ENCODE data around the gene PC. TPM values are rescaled to one million over a fixed set of nuclear protein-coding genes. Genes with fewer than 3 reads are reported as not detected.

Gene PC
- total RNA-seq, 1 experiment from 2014 or later = 39.1 TPM

DNA sequence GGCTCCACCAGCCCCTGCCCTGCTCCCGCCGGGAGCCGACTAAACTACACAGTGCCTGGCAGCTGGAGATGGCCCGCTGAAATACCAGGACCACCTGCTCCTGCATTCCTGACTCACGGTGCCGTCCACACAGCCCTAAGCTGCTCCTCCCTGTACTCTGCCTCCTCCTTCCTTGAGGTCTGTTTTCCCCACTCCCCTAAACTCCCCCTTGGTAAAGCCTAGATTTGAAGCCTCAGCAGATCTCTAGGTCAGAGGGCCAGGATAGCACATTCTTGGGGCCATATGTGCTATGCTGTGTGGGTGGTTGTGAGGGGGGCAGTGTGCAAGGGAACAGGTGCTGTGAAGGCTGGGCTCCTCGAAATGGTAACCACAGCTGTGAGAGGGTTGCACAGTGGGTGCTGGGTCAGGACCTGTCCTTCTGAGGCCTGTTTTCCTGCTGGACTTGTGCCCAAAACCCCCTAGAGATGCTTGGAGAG lies 91.6 kb downstream of the PC start:
- POLR2A ChIA-PET (ENCODE audit: low non-redundant PET) = no interaction called here

DNA sequence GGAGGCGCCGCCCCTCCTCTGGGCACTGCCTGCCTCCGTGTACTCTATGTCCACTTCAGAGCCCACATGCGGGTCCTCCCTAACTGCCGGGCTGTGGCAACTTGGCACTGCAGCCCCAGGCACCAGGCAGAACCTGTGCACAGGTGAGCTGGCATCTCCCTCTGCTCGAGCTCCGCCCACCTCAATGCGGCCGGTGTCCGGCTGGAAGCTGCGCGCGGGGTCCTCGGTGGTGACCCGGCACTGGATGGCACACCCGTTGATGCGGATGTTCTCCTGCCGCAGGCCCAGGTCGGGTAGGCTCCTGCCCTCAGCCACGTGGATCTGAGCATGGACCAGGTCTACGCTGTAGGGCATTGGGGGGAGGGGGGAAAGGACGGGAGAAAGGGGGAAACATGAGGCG lies 92.2 kb downstream of the PC start:
- no peaks in the 10 kb centered on the region for H3K36me3 ChIP-seq (ENCODE audit: insufficient read depth, low read length, poor library complexity, severe bottlenecking)
- TF ChIP-seq, protein P1, sequence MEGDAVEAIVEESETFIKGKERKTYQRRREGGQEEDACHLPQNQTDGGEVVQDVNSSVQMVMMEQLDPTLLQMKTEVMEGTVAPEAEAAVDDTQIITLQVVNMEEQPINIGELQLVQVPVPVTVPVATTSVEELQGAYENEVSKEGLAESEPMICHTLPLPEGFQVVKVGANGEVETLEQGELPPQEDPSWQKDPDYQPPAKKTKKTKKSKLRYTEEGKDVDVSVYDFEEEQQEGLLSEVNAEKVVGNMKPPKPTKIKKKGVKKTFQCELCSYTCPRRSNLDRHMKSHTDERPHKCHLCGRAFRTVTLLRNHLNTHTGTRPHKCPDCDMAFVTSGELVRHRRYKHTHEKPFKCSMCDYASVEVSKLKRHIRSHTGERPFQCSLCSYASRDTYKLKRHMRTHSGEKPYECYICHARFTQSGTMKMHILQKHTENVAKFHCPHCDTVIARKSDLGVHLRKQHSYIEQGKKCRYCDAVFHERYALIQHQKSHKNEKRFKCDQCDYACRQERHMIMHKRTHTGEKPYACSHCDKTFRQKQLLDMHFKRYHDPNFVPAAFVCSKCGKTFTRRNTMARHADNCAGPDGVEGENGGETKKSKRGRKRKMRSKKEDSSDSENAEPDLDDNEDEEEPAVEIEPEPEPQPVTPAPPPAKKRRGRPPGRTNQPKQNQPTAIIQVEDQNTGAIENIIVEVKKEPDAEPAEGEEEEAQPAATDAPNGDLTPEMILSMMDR (conservative IDR thresholded peaks at IDR 0.05; ENCODE audit: low read depth, low read length) = no peak
- TF ChIP-seq EZH2 (IDR thresholded peaks at IDR 0.05; ENCODE audit: borderline replicate concordance, low read depth, low read length, poor library complexity, severe bottlenecking) = no peak
- no peak for DNase-seq (ENCODE audit: low spot score)
- BruUV-seq (replicated peaks) = no TSS peak
- H3K27ac ChIP-seq (ENCODE audit: low read depth, low read length, poor library complexity, severe bottlenecking) = no peak overlapping the region
- H3K27me3 ChIP-seq (replicated peaks; ENCODE audit: insufficient read depth, low read depth, low read length, poor library complexity) = no peaks in the 10 kb centered on the region
- no peak overlapping the region for H3K4me3 ChIP-seq (ENCODE audit: low read depth, low read length, poor library complexity, severe bottlenecking)
- no peaks in the 10 kb centered on the region for H3K4me1 ChIP-seq (ENCODE audit: insufficient read depth, low read length, poor library complexity, severe bottlenecking)
- ChIA-PET CTCF (no interaction called here), POLR2A (ENCODE audit: low non-redundant PET) (no interaction called here)
- intact Hi-C loops (cut with micrococcal nuclease; ENCODE audit: unreplicated experiment) = no loop called here
- no peaks in the 10 kb centered on the region for H3K9me3 ChIP-seq (ENCODE audit: low read depth, low read length, poor library complexity, severe bottlenecking)

More for the DNA sequence above, 91.6 kb downstream of the PC start:
- no peaks in the 10 kb centered on the region for H3K36me3 ChIP-seq (ENCODE audit: insufficient read depth, low read length, poor library complexity, severe bottlenecking)
- CTCF ChIA-PET = no interaction called here
- no peaks in the 10 kb centered on the region for H3K27me3 ChIP-seq (replicated peaks; ENCODE audit: insufficient read depth, low read depth, low read length, poor library complexity)
- no peak overlapping the region for H3K27ac ChIP-seq (ENCODE audit: low read depth, low read length, poor library complexity, severe bottlenecking)
- H3K9me3 ChIP-seq (ENCODE audit: low read depth, low read length, poor library complexity, severe bottlenecking) = no peaks in the 10 kb centered on the region
- H3K4me3 ChIP-seq (ENCODE audit: low read depth, low read length, poor library complexity, severe bottlenecking) = no peak overlapping the region
- H3K4me1 ChIP-seq (ENCODE audit: insufficient read depth, low read length, poor library complexity, severe bottlenecking) = no peaks in the 10 kb centered on the region
- TF ChIP-seq, protein P1 (conservative IDR thresholded peaks at IDR 0.05; ENCODE audit: low read depth, low read length) = no peak
- TF ChIP-seq EZH2 (IDR thresholded peaks at IDR 0.05; ENCODE audit: borderline replicate concordance, low read depth, low read length, poor library complexity, severe bottlenecking) = no peak
- no TSS peak for BruUV-seq (replicated peaks)
- DNase-seq (ENCODE audit: low spot score) = no peak
- intact Hi-C loops (cut with micrococcal nuclease; ENCODE audit: unreplicated experiment) = no loop called here

DNA sequence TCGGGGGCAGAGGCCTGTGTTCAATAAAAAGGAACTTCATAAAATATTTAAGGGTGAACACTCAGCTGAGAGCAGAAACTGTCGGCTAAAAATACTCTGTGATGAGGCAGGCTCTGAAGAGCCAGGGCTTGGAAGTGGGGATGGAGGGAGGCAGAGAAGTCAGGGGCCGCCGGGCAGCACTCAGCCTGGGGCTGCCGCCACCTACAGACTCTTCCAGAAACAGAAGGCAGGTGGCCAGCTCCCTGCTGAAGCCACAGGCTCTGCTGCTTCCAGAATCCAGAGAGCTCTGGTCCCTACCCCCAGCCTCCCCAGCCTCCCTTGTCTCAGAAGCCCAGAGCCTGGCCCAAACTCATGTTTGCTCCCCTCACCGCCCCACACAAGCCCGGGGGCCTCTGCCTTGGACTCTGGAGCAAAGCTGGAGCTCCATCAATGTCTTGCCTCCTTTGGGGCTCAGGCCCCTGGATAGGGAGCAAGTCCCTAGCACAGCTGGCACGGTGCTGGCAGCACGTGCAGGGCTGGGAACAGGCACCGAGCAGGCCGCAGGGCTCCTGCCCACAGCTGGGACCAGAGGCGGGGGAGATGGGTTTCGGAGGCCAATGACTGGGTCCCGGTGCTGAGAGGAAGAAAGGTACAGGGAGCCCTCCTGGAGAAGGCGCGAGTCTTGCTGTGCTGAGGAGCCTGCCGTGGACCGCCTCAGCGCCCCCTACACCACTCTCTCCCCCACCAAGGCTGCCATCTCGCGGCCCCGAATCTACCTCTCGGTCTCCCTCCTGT lies 93.1 kb downstream of the PC start:
- no peaks in the 10 kb centered on the region for H3K9me3 ChIP-seq (ENCODE audit: low read depth, low read length, poor library complexity, severe bottlenecking)
- intact Hi-C loops (cut with micrococcal nuclease; ENCODE audit: unreplicated experiment) = no loop called here
- BruUV-seq (replicated peaks) = no TSS peak
- no peaks in the 10 kb centered on the region for H3K4me1 ChIP-seq (ENCODE audit: insufficient read depth, low read length, poor library complexity, severe bottlenecking)
- no peak for DNase-seq (ENCODE audit: low spot score)
- H3K36me3 ChIP-seq (ENCODE audit: insufficient read depth, low read length, poor library complexity, severe bottlenecking) = peaks cover 2% of the 10 kb centered on the region
- TF ChIP-seq, protein P1 (conservative IDR thresholded peaks at IDR 0.05; ENCODE audit: low read depth, low read length) = no peak
- TF ChIP-seq EZH2 (IDR thresholded peaks at IDR 0.05; ENCODE audit: borderline replicate concordance, low read depth, low read length, poor library complexity, severe bottlenecking) = no peak
- no peak overlapping the region for H3K4me3 ChIP-seq (ENCODE audit: low read depth, low read length, poor library complexity, severe bottlenecking)
- POLR2A ChIA-PET (ENCODE audit: low non-redundant PET) = no interaction called here
- CTCF ChIA-PET = no interaction called here
- H3K27me3 ChIP-seq (replicated peaks; ENCODE audit: insufficient read depth, low read depth, low read length, poor library complexity) = no peaks in the 10 kb centered on the region
- no peak overlapping the region for H3K27ac ChIP-seq (ENCODE audit: low read depth, low read length, poor library complexity, severe bottlenecking)

Data from A673 (cell line).